Measurements from ENCODE around the gene STX4. TPM values are rescaled to one million over a fixed set of nuclear protein-coding genes. Genes with fewer than 3 reads are reported as not detected.

Gene STX4
- total and polyA plus RNA-seq, 9 of the 15 experiments (the other 6 are each of a cell fraction or from before 2014, with no cell fraction given): 3.2 to 48.0 (median 21.5) TPM

DNA sequence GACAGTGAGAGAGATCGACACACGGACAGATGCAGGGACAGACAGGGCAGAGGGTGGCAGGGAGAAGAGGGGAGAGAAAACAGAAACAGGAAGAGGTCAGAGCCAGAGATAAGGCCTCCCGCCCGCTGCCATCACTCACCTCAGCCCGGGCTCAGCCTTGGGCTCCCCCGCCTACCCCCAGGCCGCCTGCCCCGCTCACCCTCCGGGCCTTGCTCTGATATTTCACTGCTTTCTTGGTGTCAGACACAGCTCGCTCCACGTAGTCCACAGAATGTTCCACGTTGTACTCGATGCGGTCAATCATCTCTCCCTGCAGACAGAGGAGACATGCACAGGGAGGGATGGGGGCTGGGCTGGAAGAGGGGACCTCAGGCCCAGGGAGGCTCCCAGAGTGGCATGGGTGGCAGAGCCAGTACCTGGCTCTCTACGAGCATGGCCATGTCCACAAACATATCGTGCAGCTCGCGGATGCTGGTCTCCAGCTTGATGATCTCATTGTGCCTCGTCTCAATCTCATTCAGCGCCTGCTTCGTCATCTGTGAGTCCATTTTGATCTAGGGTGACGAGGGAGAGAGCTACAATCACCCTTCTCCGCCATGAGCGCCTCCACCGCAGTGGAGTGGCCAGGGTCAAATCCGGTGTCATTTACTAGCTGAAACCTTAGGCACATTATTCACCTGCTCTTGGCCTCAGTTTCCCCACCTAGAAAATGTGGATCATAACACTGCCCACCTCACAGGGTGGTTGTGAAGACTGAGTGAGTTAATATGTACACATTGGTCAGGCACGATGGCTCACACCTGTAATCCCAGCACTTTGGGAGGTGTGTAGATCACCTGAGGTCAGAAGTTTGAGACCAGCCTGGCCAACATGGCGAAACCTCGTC, 40.2 kb upstream of the STX4 start (continued):
- TF ChIP-seq, protein P1, sequence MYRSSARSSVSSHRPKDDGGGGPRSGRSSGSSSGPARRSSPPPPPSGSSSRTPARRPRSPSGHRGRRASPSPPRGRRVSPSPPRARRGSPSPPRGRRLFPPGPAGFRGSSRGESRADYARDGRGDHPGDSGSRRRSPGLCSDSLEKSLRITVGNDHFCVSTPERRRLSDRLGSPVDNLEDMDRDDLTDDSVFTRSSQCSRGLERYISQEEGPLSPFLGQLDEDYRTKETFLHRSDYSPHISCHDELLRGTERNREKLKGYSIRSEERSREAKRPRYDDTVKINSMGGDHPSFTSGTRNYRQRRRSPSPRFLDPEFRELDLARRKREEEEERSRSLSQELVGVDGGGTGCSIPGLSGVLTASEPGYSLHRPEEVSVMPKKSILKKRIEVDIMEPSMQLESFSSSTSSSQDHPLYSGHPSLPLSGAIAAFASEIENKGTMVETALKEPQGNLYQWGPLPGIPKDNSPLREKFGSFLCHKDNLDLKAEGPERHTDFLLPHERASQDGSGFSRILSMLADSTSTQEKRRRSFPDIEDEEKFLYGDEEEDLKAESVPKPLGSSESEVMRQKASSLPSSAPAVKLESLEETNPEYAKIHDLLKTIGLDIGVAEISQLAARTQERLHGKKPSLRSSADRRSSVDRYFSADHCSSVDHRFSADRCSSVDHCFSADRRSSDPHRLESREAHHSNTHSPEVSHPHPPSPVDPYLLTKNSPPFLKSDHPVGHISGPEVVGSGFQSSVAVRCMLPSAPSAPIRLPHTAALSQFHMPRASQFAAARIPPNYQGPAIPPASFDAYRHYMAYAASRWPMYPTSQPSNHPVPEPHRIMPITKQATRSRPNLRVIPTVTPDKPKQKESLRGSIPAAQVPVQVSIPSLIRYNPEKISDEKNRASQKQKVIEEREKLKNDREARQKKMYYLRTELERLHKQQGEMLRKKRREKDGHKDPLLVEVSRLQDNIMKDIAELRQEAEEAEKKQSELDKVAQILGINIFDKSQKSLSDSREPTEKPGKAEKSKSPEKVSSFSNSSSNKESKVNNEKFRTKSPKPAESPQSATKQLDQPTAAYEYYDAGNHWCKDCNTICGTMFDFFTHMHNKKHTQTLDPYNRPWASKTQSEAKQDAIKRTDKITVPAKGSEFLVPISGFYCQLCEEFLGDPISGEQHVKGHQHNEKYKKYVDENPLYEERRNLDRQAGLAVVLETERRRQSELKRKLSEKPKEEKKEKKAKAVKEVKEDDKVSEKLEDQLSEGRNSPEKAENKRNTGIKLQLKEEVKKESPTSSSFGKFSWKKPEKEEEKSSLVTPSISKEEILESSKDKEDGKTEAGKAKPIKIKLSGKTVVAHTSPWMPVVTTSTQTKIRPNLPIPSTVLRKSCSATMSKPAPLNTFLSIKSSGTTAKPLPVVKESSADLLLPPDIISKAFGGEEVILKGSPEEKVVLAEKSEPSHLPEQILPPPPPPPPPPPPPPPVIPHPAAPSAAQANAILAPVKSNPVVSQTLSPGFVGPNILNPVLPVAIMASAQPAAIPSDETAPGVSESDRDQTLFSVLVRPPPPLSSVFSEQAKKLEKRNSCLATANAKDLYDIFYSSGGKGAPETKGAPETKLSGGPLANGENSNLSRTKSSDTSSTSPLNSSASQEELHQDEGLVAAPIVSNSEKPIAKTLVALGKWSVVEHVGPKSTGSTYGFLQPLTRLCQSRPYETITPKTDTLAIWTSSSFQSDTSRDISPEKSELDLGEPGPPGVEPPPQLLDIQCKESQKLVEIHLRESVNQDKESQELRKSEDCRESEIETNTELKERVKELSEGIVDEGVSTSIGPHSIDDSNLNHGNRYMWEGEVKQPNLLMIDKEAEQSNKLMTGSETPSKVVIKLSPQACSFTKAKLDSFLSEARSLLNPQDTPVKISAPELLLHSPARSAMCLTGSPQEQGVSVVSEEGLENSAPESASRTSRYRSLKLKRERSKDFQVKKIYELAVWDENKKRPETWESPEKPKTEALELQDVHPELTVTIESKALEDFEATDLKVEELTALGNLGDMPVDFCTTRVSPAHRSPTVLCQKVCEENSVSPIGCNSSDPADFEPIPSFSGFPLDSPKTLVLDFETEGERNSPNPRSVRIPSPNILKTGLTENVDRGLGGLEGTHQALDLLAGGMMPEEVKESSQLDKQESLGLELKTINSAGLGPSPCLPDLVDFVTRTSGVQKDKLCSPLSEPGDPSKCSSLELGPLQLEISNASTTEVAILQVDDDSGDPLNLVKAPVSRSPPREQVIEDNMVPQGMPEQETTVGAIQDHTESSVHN (IDR thresholded peaks at IDR 0.05; ENCODE audit: borderline replicate concordance in 1 of 2, low read depth in 1 of 2): no peak
- TF ChIP-seq, protein P2, sequence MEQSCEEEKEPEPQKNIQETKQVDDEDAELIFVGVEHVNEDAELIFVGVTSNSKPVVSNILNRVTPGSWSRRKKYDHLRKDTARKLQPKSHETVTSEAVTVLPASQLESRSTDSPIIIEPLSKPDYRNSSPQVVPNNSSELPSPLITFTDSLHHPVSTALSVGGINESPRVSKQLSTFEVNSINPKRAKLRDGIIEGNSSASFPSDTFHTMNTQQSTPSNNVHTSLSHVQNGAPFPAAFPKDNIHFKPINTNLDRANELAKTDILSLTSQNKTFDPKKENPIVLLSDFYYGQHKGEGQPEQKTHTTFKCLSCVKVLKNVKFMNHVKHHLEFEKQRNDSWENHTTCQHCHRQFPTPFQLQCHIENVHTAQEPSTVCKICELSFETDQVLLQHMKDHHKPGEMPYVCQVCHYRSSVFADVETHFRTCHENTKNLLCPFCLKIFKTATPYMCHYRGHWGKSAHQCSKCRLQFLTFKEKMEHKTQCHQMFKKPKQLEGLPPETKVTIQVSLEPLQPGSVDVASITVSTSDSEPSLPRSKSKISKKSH (CRISPR knock-in tag; IDR thresholded peaks at IDR 0.05): no peak
- TF ChIP-seq, protein P3, sequence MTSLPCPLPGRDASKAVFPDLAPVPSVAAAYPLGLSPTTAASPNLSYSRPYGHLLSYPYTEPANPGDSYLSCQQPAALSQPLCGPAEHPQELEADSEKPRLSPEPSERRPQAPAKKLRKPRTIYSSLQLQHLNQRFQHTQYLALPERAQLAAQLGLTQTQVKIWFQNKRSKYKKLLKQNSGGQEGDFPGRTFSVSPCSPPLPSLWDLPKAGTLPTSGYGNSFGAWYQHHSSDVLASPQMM (CRISPR knock-in tag; IDR thresholded peaks at IDR 0.05): no peak
- TF ChIP-seq OTX1 (CRISPR knock-in tag; IDR thresholded peaks at IDR 0.05) (no peak), ZNF263 (CRISPR knock-in tag; IDR thresholded peaks at IDR 0.05; ENCODE audit: borderline replicate concordance) (no peak), ZNF76 (CRISPR knock-in tag; IDR thresholded peaks at IDR 0.05; ENCODE audit: borderline replicate concordance) (0 out of 2 replicates have a peak, but pooled peaks have one; percentile 61), GABPA (tag; conservative IDR thresholded peaks at IDR 0.05; ENCODE audit: low read depth) (peak; percentile 60), MXI1 (IDR thresholded peaks at IDR 0.05; ENCODE audit: low read depth, low read length) (no peak), TGIF2 (CRISPR knock-in tag; IDR thresholded peaks at IDR 0.05) (no peak), ARNT (IDR thresholded peaks at IDR 0.05) (no peak), FIP1L1 (IDR thresholded peaks at IDR 0.05; ENCODE audit: low read depth, low read length, poor library complexity, severe bottlenecking) (no peak)
- TF ChIP-seq, protein P4, sequence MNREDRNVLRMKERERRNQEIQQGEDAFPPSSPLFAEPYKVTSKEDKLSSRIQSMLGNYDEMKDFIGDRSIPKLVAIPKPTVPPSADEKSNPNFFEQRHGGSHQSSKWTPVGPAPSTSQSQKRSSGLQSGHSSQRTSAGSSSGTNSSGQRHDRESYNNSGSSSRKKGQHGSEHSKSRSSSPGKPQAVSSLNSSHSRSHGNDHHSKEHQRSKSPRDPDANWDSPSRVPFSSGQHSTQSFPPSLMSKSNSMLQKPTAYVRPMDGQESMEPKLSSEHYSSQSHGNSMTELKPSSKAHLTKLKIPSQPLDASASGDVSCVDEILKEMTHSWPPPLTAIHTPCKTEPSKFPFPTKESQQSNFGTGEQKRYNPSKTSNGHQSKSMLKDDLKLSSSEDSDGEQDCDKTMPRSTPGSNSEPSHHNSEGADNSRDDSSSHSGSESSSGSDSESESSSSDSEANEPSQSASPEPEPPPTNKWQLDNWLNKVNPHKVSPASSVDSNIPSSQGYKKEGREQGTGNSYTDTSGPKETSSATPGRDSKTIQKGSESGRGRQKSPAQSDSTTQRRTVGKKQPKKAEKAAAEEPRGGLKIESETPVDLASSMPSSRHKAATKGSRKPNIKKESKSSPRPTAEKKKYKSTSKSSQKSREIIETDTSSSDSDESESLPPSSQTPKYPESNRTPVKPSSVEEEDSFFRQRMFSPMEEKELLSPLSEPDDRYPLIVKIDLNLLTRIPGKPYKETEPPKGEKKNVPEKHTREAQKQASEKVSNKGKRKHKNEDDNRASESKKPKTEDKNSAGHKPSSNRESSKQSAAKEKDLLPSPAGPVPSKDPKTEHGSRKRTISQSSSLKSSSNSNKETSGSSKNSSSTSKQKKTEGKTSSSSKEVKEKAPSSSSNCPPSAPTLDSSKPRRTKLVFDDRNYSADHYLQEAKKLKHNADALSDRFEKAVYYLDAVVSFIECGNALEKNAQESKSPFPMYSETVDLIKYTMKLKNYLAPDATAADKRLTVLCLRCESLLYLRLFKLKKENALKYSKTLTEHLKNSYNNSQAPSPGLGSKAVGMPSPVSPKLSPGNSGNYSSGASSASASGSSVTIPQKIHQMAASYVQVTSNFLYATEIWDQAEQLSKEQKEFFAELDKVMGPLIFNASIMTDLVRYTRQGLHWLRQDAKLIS (CRISPR knock-in tag; IDR thresholded peaks at IDR 0.05): no peak

Measured in K562 (cell line).